Esophagus squamous epithelium (tissue), 5 donors: Measurements from ENCODE around the gene FMO5. TPM values are rescaled to one million over a fixed set of nuclear protein-coding genes. Genes with fewer than 3 reads are reported as not detected.

Experiments used
- DNase-seq: peaks from one replicate; lab custom pipeline; 2025; lab: John Stamatoyannopoulos, UW
- H3K27ac ChIP-seq, 4 donors: fragments of 200-600 bp; sonication (generic); one replicate each; pipeline ENCODE4 v1.5.1; 2016 to 2019; ENCODE audit warnings: mild to moderate bottlenecking in 1 of 4
- H3K27me3 ChIP-seq, 4 donors: fragments of 200-600 bp; sonication (generic); 1 replicate in 3 of 4; 2 replicates in 1 of 4; pipeline versions ENCODE4 v1.5.1 to v1.6.0; 2017 to 2021; ENCODE audit warnings: antibody characterized with exemption in 1 of 4
- H3K36me3 ChIP-seq, 3 donors: fragments of 200-600 bp; sonication (generic); one replicate each; pipeline ENCODE4 v1.5.1; 2016 to 2019
- H3K4me1 ChIP-seq, 3 donors: fragments of 200-600 bp; sonication (generic); one replicate each; pipeline ENCODE4 v1.5.1; 2017 to 2019
- H3K4me3 ChIP-seq, 4 donors: fragments of 200-600 bp; sonication (generic); 1 replicate in 3 of 4; 2 replicates in 1 of 4; pipeline ENCODE4 v1.5.1; 2016 to 2019; ENCODE audit warnings: mild to moderate bottlenecking in 2 of 4, moderate library complexity in 1 of 4
- H3K9me3 ChIP-seq, 3 donors: fragments of 200-600 bp; sonication (generic); one replicate each; pipeline ENCODE4 v1.5.1; 2016 to 2019
- POLR2A ChIP-seq, 4 donors: fragments of 450-650 bp; IDR thresholded peaks; one replicate each; pipeline ENCODE4 v1.6.1; 2017; ENCODE audit warnings: antibody characterized with exemption in 4 of 4, mild to moderate bottlenecking in 4 of 4, moderate library complexity in 3 of 4
- WGBS, 2 donors: methylation state at CpG; one replicate each; pipeline ENCODE4 v1.1.5; 2018; 5-methylcytosine and 5-hydroxymethylcytosine counted together
- intact Hi-C: fragments of 100-400 bp; cut with DNase I; formaldehyde crosslinking; loops from one replicate; pipeline ENCODE4 v1.15.0; 2022
- total RNA-seq, 4 donors: library from RNA; depleted of rRNA; stranded (reverse); fragments of >200 nt; gene quantifications; one replicate each; pipeline ENCODE4 v1.1.0, GENCODE V29; 2016
- TF ChIP-seq, protein P1 (sequence below), 6 experiments: fragments of 450-650 bp in 4 of 6; fragments of 200-600 bp in 2 of 6; sonication (generic) in 2 of 6; IDR thresholded peaks; one replicate each; pipeline ENCODE4 v1.5.1; 2016 to 2019; ENCODE audit warnings: antibody characterized with exemption in 6 of 6, mild to moderate bottlenecking in 4 of 6, moderate library complexity in 4 of 6
- donor health status: DM: yes; HTN: yes; CAD: no.

Gene FMO5
- total RNA-seq, 4 donors from 2014 or later, result 0.38 to 2.3 (median 0.77) TPM

DNA sequence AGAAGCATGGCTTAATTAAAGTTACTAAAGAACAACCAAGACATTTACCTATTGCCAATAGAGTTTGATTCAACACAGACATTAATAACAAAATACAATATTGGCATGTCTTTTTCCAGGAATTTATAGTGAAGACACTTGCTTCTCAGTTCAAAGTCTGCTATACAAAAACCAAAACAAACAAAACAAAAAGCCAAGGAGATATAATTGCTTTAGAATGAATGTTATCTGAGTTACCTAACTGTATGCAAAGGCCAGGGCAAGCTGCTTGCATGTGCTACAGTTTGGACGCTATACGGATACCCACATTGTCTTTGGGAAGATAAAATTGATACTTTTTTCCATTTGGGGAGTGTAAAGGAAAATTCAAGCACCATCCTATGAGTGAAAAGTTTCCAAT, 13.6 kb downstream of the FMO5 start:
- H3K36me3 ChIP-seq, result peaks cover 0 to 7% (median 0%) of the 10 kb centered on the region in 3 donors
- H3K4me3 ChIP-seq, result no peak overlapping the region
- WGBS, 2 donors, result 96 to 98% methylated on average over 2 of the region's 2 CpGs
- DNase-seq, result no peak
- H3K27me3 ChIP-seq, result no peaks in the 10 kb centered on the region
- TF ChIP-seq, protein P1, sequence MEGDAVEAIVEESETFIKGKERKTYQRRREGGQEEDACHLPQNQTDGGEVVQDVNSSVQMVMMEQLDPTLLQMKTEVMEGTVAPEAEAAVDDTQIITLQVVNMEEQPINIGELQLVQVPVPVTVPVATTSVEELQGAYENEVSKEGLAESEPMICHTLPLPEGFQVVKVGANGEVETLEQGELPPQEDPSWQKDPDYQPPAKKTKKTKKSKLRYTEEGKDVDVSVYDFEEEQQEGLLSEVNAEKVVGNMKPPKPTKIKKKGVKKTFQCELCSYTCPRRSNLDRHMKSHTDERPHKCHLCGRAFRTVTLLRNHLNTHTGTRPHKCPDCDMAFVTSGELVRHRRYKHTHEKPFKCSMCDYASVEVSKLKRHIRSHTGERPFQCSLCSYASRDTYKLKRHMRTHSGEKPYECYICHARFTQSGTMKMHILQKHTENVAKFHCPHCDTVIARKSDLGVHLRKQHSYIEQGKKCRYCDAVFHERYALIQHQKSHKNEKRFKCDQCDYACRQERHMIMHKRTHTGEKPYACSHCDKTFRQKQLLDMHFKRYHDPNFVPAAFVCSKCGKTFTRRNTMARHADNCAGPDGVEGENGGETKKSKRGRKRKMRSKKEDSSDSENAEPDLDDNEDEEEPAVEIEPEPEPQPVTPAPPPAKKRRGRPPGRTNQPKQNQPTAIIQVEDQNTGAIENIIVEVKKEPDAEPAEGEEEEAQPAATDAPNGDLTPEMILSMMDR (IDR thresholded peaks at IDR 0.05), result no peak
- no peak for TF ChIP-seq POLR2A (IDR thresholded peaks at IDR 0.05)
- H3K27ac ChIP-seq, result no peak overlapping the region
- intact Hi-C loops, result no loop called here
- H3K9me3 ChIP-seq, result no peaks in the 10 kb centered on the region
- no peaks in the 10 kb centered on the region for H3K4me1 ChIP-seq

DNA sequence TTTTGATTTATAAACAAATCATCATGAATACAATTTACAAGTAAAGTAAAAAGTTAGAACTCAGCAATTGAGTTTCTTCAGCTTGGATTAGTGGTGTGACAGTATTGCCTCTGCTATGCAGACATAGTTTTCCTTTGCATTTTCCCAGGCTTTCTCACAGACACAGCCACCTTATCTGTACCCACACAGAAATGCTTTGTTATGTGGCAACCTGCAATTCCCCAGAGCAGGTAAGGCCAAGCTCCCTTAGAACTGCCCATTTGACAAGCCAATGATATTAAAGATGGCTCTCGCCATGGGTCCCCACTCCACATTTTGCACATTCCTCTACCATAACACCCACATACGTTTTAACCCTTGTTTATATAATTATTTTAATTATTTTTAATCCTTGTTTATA, 14.2 kb downstream of the FMO5 start:
- Histone ChIP-seq H3K9me3 (no peaks in the 10 kb centered on the region), H3K4me1 (no peaks in the 10 kb centered on the region), H3K4me3 (no peak overlapping the region), H3K36me3 (peaks cover 0 to 7% (median 0%) of the 10 kb centered on the region in 3 donors), H3K27me3 (no peaks in the 10 kb centered on the region), H3K27ac (no peak overlapping the region)
- intact Hi-C loops, result no loop called here
- TF ChIP-seq, protein P1 (IDR thresholded peaks at IDR 0.05), result no peak
- no peak for TF ChIP-seq POLR2A (IDR thresholded peaks at IDR 0.05)
- 73 to 85% methylated on average over 2 of the region's 2 CpGs for WGBS, 2 donors
- no peak for DNase-seq

DNA sequence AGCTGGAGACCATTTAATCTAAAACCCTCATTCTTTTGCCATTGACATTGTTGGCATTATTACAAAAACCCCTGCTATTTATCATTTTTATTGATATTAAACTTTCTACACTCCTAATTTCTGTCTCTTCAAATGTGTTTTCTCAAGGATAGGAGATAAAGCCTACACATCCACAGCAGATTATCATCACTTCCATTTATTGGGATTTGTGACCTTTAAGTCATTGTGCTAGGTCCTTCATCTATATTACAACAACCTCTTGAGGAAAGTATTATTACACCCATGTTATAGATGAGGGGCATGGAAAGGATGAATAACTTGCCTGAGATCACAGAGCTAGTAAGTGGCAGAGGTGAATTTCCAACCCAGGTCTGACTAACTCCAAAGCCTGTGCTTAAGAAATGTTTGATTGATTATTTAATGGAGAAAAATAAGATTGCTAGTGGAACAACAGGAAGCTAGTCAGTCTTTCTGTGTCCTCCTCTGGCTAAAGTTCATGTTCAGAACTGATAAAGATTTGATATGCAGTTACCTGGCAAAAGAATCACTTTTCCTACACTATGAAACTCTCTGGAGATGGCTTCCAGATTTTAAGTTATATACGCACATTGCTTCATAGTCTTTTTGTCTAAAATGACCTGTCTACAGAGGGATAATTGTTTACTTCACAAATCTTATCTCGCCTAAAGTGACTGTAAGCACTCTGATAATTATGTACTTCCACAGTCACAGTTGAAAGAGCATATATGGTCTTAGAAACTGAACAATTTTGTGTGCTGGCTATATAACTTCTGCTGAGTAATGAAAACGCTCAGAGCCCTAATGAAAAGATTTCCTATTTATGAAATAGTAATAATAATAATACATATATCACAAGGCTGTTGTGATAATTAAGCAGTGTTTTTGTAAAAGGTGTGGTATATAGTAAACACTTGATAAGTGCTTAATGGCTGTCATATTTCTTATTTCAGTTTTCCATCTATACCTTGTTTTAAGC, 15.0 kb downstream of the FMO5 start:
- WGBS, 2 donors, result 91% methylated on average over 3 of the region's 3 CpGs
- H3K4me3 ChIP-seq, result no peak overlapping the region
- TF ChIP-seq, protein P1 (IDR thresholded peaks at IDR 0.05), result no peak
- TF ChIP-seq POLR2A (IDR thresholded peaks at IDR 0.05), result no peak
- no peak for DNase-seq
- H3K36me3 ChIP-seq, result peaks cover 0 to 7% (median 0%) of the 10 kb centered on the region in 3 donors
- intact Hi-C loops, result no loop called here
- H3K4me1 ChIP-seq, result no peaks in the 10 kb centered on the region
- H3K27ac ChIP-seq, result no peak overlapping the region
- no peaks in the 10 kb centered on the region for H3K27me3 ChIP-seq
- H3K9me3 ChIP-seq, result no peaks in the 10 kb centered on the region

GRCh38 chr1:147208619-147209018, 16.5 kb downstream of the FMO5 start:
- Histone ChIP-seq H3K36me3 (peaks cover 0 to 7% (median 0%) of the 10 kb centered on the region in 3 donors), H3K4me3 (no peak overlapping the region), H3K27ac (no peak overlapping the region), H3K4me1 (no peaks in the 10 kb centered on the region), H3K27me3 (no peaks in the 10 kb centered on the region), H3K9me3 (no peaks in the 10 kb centered on the region)
- intact Hi-C loops, result no loop called here
- WGBS, 2 donors, result 90 to 96% methylated on average over 4 to 7 of the region's 7 CpGs
- no peak for DNase-seq
- TF ChIP-seq, protein P1 (IDR thresholded peaks at IDR 0.05), result no peak
- TF ChIP-seq POLR2A (IDR thresholded peaks at IDR 0.05), result no peak

DNA sequence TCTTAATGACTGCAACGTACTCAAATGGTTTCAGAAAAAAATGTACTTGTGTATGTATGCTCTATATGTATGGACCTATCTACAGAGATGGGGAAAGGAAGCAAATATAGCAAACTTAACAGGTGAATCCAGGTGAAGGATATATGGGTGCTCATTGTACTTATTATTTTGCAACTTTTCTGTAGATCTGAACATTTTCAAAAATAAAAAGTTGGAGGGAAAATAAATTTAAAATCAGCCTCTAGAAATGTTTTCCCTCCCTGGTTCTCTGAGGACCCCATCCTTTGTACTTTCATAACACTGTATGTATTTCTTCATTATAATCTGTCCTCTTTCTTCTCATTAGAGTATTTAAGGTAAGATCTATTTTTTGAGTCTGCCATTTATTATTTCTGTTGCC, 17.9 kb downstream of the FMO5 start:
- no peak overlapping the region for H3K27ac ChIP-seq
- no peak overlapping the region for H3K4me3 ChIP-seq
- intact Hi-C loops, result no loop called here
- no peaks in the 10 kb centered on the region for H3K9me3 ChIP-seq
- TF ChIP-seq, protein P1 (IDR thresholded peaks at IDR 0.05), result no peak
- no peak for TF ChIP-seq POLR2A (IDR thresholded peaks at IDR 0.05)
- H3K27me3 ChIP-seq, result no peaks in the 10 kb centered on the region
- no peaks in the 10 kb centered on the region for H3K4me1 ChIP-seq
- H3K36me3 ChIP-seq, result peaks cover 0 to 7% (median 0%) of the 10 kb centered on the region in 3 donors
- DNase-seq, result no peak
- WGBS, 2 donors, result 74 to 84% methylated on average over 1 of the region's 1 CpG
